Tibial artery (tissue), 4 donors: ENCODE data around the gene BPI.

Source experiments
- DNase-seq, 2 donors: peaks; one replicate each; pipeline ENCODE4 v3.0.0-alpha.2; 2019
- H3K27ac ChIP-seq, 2 donors: fragments of 200-600 bp; sonication (generic) in 1 of 2; 1 replicate in 1 of 2; 2 replicates in 1 of 2; pipeline ENCODE4 v1.5.1; 2018 to 2019; ENCODE audit warnings: mild to moderate bottlenecking in 1 of 2
- H3K27me3 ChIP-seq, 2 donors: fragments of 200-600 bp; sonication (generic) in 1 of 2; one replicate each; pipeline versions ENCODE4 v1.5.1 to v1.6.0; 2016 to 2019
- H3K36me3 ChIP-seq, 3 donors: fragments of 200-600 bp; sonication (generic) in 2 of 3; one replicate each; pipeline ENCODE4 v1.5.1; 2016 to 2019; ENCODE audit warnings: mild to moderate bottlenecking in 2 of 3
- H3K4me1 ChIP-seq, 4 donors: fragments of 200-600 bp; sonication (generic) in 2 of 4; 1 replicate in 3 of 4; 2 replicates in 1 of 4; pipeline ENCODE4 v1.5.1; 2016 to 2019
- H3K4me3 ChIP-seq, 2 donors: fragments of 200-600 bp; sonication (generic) in 1 of 2; 1 replicate in 1 of 2; 2 replicates in 1 of 2; pipeline ENCODE4 v1.5.1; 2018 to 2019; ENCODE audit warnings: mild to moderate bottlenecking in 2 of 2
- H3K9me3 ChIP-seq, 3 donors: fragments of 200-600 bp; sonication (generic) in 1 of 3; one replicate each; pipeline ENCODE4 v1.5.1; 2016 to 2019
- intact Hi-C: fragments of 100-400 bp; cut with DNase I; formaldehyde crosslinking; loops from one replicate; pipeline ENCODE4 v1.15.0; 2023; ENCODE audit warnings: low total_unique reads
- TF ChIP-seq, protein P1 (sequence below), 2 experiments: fragments of 200-600 bp in 1 of 2; fragments of 450-650 bp in 1 of 2; IDR thresholded peaks; one replicate each; pipeline ENCODE4 v1.5.1; 2017 to 2019; ENCODE audit warnings: antibody characterized with exemption in 2 of 2, mild to moderate bottlenecking in 1 of 2, moderate library complexity in 1 of 2

BPI gene

DNA sequence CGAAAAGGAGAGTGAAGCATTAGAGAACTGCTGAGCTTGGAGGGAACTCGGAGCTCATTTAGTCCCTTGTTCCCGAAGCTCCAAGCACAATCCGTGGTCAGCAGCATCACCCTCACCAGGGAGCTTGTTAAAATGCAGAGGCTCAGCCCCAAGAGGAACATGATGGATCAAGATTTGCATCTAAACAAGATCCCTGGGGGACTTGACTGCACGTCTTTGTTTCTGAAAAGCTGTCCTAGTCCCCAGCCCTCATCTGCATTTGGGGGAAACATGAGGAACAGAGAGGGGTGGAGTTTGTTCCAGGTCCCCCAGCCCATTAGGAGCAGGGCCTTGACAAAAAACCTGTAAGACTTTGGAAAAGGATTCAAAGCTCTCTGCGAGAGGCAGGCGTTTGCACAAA, 38.3 kb downstream of the BPI start:
- Histone ChIP-seq H3K9me3 (peaks cover 0 to 10% (median 7%) of the 10 kb centered on the region in 3 donors), H3K36me3 (no peaks in the 10 kb centered on the region), H3K4me1 (no peaks in the 10 kb centered on the region), H3K27ac (no peak overlapping the region), H3K4me3 (no peak overlapping the region), H3K27me3 (peaks cover 0 to 5% of the 10 kb centered on the region in 2 donors)
- intact Hi-C loops: no loop called here
- TF ChIP-seq, protein P1, sequence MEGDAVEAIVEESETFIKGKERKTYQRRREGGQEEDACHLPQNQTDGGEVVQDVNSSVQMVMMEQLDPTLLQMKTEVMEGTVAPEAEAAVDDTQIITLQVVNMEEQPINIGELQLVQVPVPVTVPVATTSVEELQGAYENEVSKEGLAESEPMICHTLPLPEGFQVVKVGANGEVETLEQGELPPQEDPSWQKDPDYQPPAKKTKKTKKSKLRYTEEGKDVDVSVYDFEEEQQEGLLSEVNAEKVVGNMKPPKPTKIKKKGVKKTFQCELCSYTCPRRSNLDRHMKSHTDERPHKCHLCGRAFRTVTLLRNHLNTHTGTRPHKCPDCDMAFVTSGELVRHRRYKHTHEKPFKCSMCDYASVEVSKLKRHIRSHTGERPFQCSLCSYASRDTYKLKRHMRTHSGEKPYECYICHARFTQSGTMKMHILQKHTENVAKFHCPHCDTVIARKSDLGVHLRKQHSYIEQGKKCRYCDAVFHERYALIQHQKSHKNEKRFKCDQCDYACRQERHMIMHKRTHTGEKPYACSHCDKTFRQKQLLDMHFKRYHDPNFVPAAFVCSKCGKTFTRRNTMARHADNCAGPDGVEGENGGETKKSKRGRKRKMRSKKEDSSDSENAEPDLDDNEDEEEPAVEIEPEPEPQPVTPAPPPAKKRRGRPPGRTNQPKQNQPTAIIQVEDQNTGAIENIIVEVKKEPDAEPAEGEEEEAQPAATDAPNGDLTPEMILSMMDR (IDR thresholded peaks at IDR 0.05): no peak
- no peak for DNase-seq

DNA sequence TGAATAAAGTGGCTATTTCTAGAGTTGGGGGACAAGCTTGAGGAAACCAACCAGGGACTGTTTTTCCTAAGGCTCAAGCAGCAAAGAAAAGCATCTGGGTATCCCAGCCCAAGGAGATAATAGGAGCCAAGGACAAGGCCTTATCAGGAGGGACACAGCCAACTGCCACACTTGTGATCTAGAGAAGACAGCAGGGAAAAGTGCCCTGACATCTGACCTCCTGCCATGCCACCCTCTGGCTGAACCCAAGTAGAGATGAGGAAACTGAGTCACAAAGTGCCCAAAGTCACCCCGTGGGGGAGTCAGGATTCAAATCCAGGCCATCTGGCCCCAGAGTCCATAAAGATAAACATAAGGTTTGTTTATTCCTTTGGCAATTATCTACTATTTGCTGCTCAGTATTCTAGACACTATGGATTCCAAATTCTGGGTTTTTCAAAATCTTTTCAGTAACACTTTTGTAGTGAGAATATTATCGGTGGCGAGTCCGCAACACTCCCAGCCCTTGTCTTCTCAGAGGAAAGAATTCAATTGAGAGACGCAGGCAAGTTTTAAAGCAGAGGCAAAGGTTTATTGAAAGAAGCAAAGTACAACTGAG, 38.9 kb downstream of the BPI start:
- H3K4me3 ChIP-seq: no peak overlapping the region
- DNase-seq: no peak
- TF ChIP-seq, protein P1 (IDR thresholded peaks at IDR 0.05): no peak
- peaks cover 0 to 5% of the 10 kb centered on the region in 2 donors for H3K27me3 ChIP-seq
- no peaks in the 10 kb centered on the region for H3K36me3 ChIP-seq
- peaks cover 0 to 6% (median 5%) of the 10 kb centered on the region in 3 donors for H3K9me3 ChIP-seq
- H3K27ac ChIP-seq: no peak overlapping the region
- no peaks in the 10 kb centered on the region for H3K4me1 ChIP-seq
- intact Hi-C loops: no loop called here

DNA sequence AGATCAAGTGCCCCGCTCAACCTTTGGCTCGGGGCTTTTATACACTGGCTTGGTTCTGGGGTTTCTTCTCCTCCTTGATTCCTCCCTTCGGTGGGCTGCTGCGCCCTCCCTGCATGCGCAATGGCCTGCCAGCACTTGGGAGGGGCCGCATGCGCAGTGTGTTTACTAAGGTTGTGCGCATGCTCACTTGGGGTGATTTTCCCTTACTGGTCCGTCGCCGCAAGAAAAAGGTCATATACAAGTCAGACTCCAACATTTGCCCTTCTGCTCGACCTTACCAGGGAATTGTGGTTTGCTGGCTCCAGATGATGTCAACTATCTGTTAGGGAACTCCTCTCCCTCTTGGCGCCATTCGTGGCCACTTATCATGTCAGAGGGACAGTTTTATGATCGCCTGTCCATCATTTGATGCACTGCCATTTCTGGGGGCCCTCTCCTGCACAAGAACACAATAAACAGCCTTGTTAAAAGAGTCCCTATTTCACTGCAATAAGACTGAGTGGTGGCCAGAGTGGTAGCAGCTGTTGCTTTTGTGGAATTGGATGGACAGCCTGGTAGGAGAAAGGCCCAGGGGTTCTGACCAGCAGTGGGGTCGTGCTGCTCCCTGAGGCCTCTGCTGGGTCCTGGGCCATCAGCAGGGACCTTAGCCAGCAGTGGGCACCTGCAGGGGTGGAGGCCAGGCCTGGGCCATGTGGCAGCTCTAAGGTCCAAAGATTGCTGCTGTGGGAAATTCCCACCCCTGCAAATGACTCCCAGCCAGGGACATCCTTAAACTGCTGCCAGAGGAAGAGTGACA, 39.6 kb downstream of the BPI start:
- TF ChIP-seq, protein P1 (IDR thresholded peaks at IDR 0.05): no peak
- intact Hi-C loops: no loop called here
- Histone ChIP-seq H3K9me3 (no peaks in the 10 kb centered on the region), H3K27ac (no peak overlapping the region), H3K4me3 (no peak overlapping the region), H3K36me3 (no peaks in the 10 kb centered on the region), H3K27me3 (peaks cover 0 to 5% of the 10 kb centered on the region in 2 donors), H3K4me1 (no peaks in the 10 kb centered on the region)
- DNase-seq: peak in 1 of 2 donors; percentile 42

DNA sequence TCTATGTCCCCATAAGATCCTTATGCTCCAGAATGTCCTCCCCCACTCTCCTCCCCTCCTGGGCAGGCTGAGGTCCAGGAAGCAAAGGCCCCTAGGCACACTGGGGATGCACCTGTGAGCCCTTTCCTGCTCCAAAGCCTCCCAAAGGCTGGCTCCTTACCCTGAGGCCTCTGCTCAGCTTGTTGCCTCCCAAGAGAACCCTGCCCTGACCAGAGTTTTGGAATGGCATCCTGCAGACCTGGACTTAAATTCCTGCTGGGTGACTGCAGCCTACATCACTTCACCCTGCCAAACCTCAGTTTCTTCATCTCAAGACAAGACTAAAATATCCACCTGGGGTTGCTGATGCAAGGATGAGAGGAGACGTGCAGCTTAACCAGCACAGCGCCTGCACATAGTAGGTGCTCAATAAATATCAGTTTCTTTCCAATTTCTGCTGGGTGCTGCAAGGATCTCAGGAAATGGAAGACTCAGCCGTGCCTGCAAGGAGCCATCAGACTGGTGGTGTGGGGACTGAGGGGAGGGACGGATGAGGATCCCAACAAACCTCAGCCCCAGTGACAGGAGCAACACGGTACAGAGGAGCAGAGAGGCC, 40.2 kb downstream of the BPI start:
- TF ChIP-seq, protein P1 (IDR thresholded peaks at IDR 0.05): no peak
- Histone ChIP-seq H3K4me3 (no peak overlapping the region), H3K4me1 (no peaks in the 10 kb centered on the region), H3K36me3 (no peaks in the 10 kb centered on the region), H3K27ac (no peak overlapping the region), H3K27me3 (peaks cover 0 to 5% of the 10 kb centered on the region in 2 donors), H3K9me3 (no peaks in the 10 kb centered on the region)
- intact Hi-C loops: no loop called here
- no peak for DNase-seq

DNA sequence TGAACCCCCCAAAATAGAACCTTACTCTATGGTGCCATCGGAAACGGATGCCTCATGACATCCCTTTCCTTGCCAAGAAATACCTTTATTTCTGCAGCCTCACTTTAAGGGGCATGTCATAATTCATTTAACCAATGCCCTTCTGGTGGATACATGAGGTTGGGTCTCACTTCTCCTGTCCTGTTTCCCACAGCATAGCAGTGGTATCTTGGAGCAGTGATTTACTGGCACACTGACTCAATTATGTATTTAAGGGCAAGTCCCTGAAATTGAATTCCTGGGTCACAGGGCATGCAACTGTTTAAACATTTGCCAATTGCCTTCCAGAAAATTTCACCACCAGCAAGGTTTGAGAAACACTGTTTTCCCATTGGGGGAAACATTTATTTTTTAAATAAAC, 41.7 kb downstream of the BPI start:
- H3K4me1 ChIP-seq: peaks cover 0 to 6% (median 0%) of the 10 kb centered on the region in 4 donors
- no peak for DNase-seq
- no peaks in the 10 kb centered on the region for H3K9me3 ChIP-seq
- H3K4me3 ChIP-seq: no peak overlapping the region
- H3K27ac ChIP-seq: no peak overlapping the region
- no peaks in the 10 kb centered on the region for H3K36me3 ChIP-seq
- peaks cover 0 to 5% of the 10 kb centered on the region in 2 donors for H3K27me3 ChIP-seq
- intact Hi-C loops: no loop called here
- TF ChIP-seq, protein P1 (IDR thresholded peaks at IDR 0.05): no peak
